H9 (cell line): ENCODE data around the gene CELF4. TPM values are rescaled to one million over a fixed set of nuclear protein-coding genes. Genes with fewer than 3 reads are reported as not detected.

Experiments used
- DNase-seq: peaks from one replicate; pipeline ENCODE4 v3.0.0-alpha.2; 2017
- H2AFZ ChIP-seq: one replicate; pipeline ENCODE4 v1.6.1; 2013; ENCODE audit warnings: mild to moderate bottlenecking, low read length, control low read depth, moderate library complexity
- H2AK5ac ChIP-seq: 2 replicates; pipeline ENCODE4 v1.6.1; 2013; ENCODE audit warnings: low read length, control low read depth, mixed read lengths; ENCODE audit not compliant: insufficient read length
- H2BK120ac ChIP-seq: one replicate; pipeline ENCODE4 v1.6.1; 2013; ENCODE audit warnings: low read depth, mild to moderate bottlenecking, low read length, control low read depth, inconsistent platforms; ENCODE audit not compliant: poor library complexity, severe bottlenecking
- H2BK12ac ChIP-seq: 2 replicates; pipeline ENCODE4 v1.6.1; 2013; ENCODE audit warnings: low read length, control low read depth, mixed read lengths, low read depth; ENCODE audit not compliant: insufficient read length
- H2BK15ac ChIP-seq: 2 replicates; pipeline ENCODE4 v1.6.1; 2013; ENCODE audit warnings: low read depth, low read length, control low read depth
- H2BK20ac ChIP-seq: one replicate; pipeline ENCODE4 v1.6.1; 2013; ENCODE audit warnings: low read depth, mild to moderate bottlenecking, low read length, control low read depth, inconsistent platforms; ENCODE audit not compliant: poor library complexity, severe bottlenecking
- H2BK5ac ChIP-seq: 2 replicates; pipeline ENCODE4 v1.6.1; 2013; ENCODE audit warnings: low read length, control low read depth, mixed read lengths; ENCODE audit not compliant: insufficient read length
- H3K14ac ChIP-seq: 2 replicates; pipeline ENCODE4 v1.6.1; 2013; ENCODE audit warnings: low read length, control low read depth; ENCODE audit not compliant: insufficient read depth
- H3K18ac ChIP-seq: 2 replicates; pipeline ENCODE4 v1.6.1; 2013; ENCODE audit warnings: low read depth, mild to moderate bottlenecking, mixed read lengths, low read length, control low read depth; ENCODE audit not compliant: insufficient read length
- H3K23ac ChIP-seq: 2 replicates; pipeline ENCODE4 v1.6.1; 2013; ENCODE audit warnings: low read length, control low read depth, mixed read lengths, low read depth; ENCODE audit not compliant: insufficient read length
- H3K23me2 ChIP-seq: 2 replicates; pipeline ENCODE4 v1.6.1; 2013; ENCODE audit warnings: low read depth, mild to moderate bottlenecking, mixed read lengths, low read length, control low read depth; ENCODE audit not compliant: insufficient read length, poor library complexity, severe bottlenecking
- H3K27ac ChIP-seq: 2 replicates; pipeline ENCODE4 v1.5.1; 2013; ENCODE audit warnings: low read length, control low read depth, mixed read lengths, low read depth; ENCODE audit not compliant: insufficient read length
- H3K27me3 ChIP-seq: 2 replicates; pipeline ENCODE4 v1.6.1; 2013; ENCODE audit warnings: low read length, control low read depth, inconsistent platforms; ENCODE audit not compliant: insufficient read depth
- H3K4ac ChIP-seq: 2 replicates; pipeline ENCODE4 v1.6.1; 2013; ENCODE audit warnings: low read depth, mild to moderate bottlenecking, control low read depth, inconsistent platforms, low read length, moderate library complexity
- H3K4me1 ChIP-seq: 2 replicates; pipeline ENCODE4 v1.6.1; 2013; ENCODE audit warnings: low read length, control low read depth, inconsistent platforms; ENCODE audit not compliant: insufficient read depth
- H3K4me2 ChIP-seq: 2 replicates; pipeline ENCODE4 v1.6.1; 2013; ENCODE audit warnings: low read length, control low read depth, mixed read lengths; ENCODE audit not compliant: insufficient read length, insufficient read depth
- H3K56ac ChIP-seq: 2 replicates; pipeline ENCODE4 v1.6.1; 2013; ENCODE audit warnings: low read depth, mild to moderate bottlenecking, mixed read lengths, low read length, control low read depth; ENCODE audit not compliant: insufficient read length
- H3K79me1 ChIP-seq: 2 replicates; pipeline ENCODE4 v1.6.1; 2013; ENCODE audit warnings: low read depth, mild to moderate bottlenecking, moderate library complexity, low read length, control low read depth, inconsistent platforms; ENCODE audit not compliant: insufficient read depth, poor library complexity, severe bottlenecking
- H3K79me2 ChIP-seq: 2 replicates; pipeline ENCODE4 v1.6.1; 2013; ENCODE audit warnings: low read length, control low read depth, inconsistent platforms; ENCODE audit not compliant: insufficient read depth
- H3K9ac ChIP-seq: 2 replicates; pipeline ENCODE4 v1.6.1; 2013; ENCODE audit warnings: low read length, control low read depth, mixed read lengths; ENCODE audit not compliant: insufficient read length; ENCODE audit errors: extremely low read depth
- H3K9me3 ChIP-seq: one replicate; pipeline ENCODE4 v1.6.1; 2013; ENCODE audit warnings: low read depth, low read length, inconsistent platforms; ENCODE audit not compliant: control insufficient read depth
- H3T11ph ChIP-seq: one replicate; pipeline ENCODE4 v1.6.1; 2013; ENCODE audit warnings: mild to moderate bottlenecking, low read length, control low read depth, inconsistent platforms
- H4K20me1 ChIP-seq: one replicate; pipeline ENCODE4 v1.6.1; 2013; ENCODE audit not compliant: control insufficient read depth, insufficient read length, insufficient read depth
- H4K5ac ChIP-seq: 2 replicates; pipeline ENCODE4 v1.6.1; 2013; ENCODE audit warnings: low read depth, mild to moderate bottlenecking, mixed read lengths, low read length, control low read depth; ENCODE audit not compliant: insufficient read length
- H4K8ac ChIP-seq: replicated peaks from 2 replicates; pipeline ENCODE4 v1.6.1; 2013; ENCODE audit warnings: low read length, control low read depth, mixed read lengths, low read depth; ENCODE audit not compliant: insufficient read length
- H4K91ac ChIP-seq: 2 replicates; pipeline ENCODE4 v1.6.1; 2013; ENCODE audit warnings: low read depth, mild to moderate bottlenecking, moderate library complexity, mixed read lengths, low read length, control low read depth; ENCODE audit not compliant: insufficient read length
- H3K27ac Mint-ChIP-seq, 3 experiments: 2 replicates in 2 of 3; 3 replicates in 1 of 3; pipeline ENCODE4 v1.8.0; 2020 to 2021; ENCODE audit warnings: mixed read lengths in 3 of 3, mild to moderate bottlenecking in 1 of 3, moderate library complexity in 1 of 3
- H3K27me3 Mint-ChIP-seq: 2 replicates; pipeline ENCODE4 v1.8.0; 2021; ENCODE audit warnings: low read depth, mild to moderate bottlenecking, moderate library complexity, mixed read lengths
- H3K36me3 Mint-ChIP-seq, 3 experiments: 2 replicates in 2 of 3; 3 replicates in 1 of 3; pipeline ENCODE4 v1.8.0; 2020 to 2021; ENCODE audit warnings: low read depth in 3 of 3, mixed read lengths in 3 of 3; ENCODE audit not compliant: insufficient read depth in 1 of 3
- H3K4me1 Mint-ChIP-seq, 2 experiments: 2 replicates each; pipeline ENCODE4 v1.8.0; 2020; ENCODE audit warnings: mixed read lengths in 2 of 2
- H3K4me3 Mint-ChIP-seq, 2 experiments: 2 replicates in 1 of 2; 3 replicates in 1 of 2; pipeline ENCODE4 v1.8.0; 2020 to 2021; ENCODE audit warnings: mild to moderate bottlenecking in 2 of 2, mixed read lengths in 2 of 2, moderate library complexity in 1 of 2
- H3K9me3 Mint-ChIP-seq, 2 experiments: 2 replicates in 1 of 2; 3 replicates in 1 of 2; pipeline ENCODE4 v1.8.0; 2020; ENCODE audit warnings: mild to moderate bottlenecking in 2 of 2, mixed read lengths in 2 of 2, moderate library complexity in 1 of 2
- CTCF ChIP-seq: fragments of 200-600 bp; sonication (generic); conservative IDR thresholded peaks from 3 replicates; pipeline ENCODE4 v1.8.0; 2021; ENCODE audit warnings: antibody characterized with exemption, mild to moderate bottlenecking
- WGBS: extraction: QIAGEN DNeasy Blood & Tissue Kit; methylation state at CpG from one replicate; pipeline ENCODE4 v1.1.7; 2013; ENCODE audit warnings: missing lambda C conversion rate, low lambda C conversion rate, mixed read lengths; ENCODE audit not compliant: insufficient read length; ENCODE audit errors: extremely low coverage; 5-methylcytosine and 5-hydroxymethylcytosine counted together
- total RNA-seq: library from RNA; stranded (reverse); gene quantifications from 2 replicates; pipeline ENCODE4 v1.2.1, GENCODE V29; 2021

Gene CELF4
- total RNA-seq, 1 experiment from 2014 or later, result 1.1 TPM

- peaks cover 5 to 10% of the 10 kb centered on the region in 2 experiments; a peak in 3 of 4 replicates for H3K4me1 Mint-ChIP-seq
- H3K14ac ChIP-seq, result no peak overlapping the region; the same call in 1 of the 2 replicates
- no peak overlapping the region for H3K4me3 Mint-ChIP-seq
- no peak overlapping the region for H3K18ac ChIP-seq
- H4K8ac ChIP-seq, result no peak overlapping the region
- no peaks in the 10 kb centered on the region for H3K9me3 ChIP-seq
- H2BK120ac ChIP-seq, result no peak overlapping the region
- no peak for TF ChIP-seq CTCF
- no peaks in the 10 kb centered on the region for H3K79me1 ChIP-seq
- H4K20me1 ChIP-seq, result no peaks in the 10 kb centered on the region
- no peak overlapping the region for H3K27ac ChIP-seq
- peaks cover 15% of the 10 kb centered on the region for H3K27me3 Mint-ChIP-seq
- no peak overlapping the region for H2AFZ ChIP-seq
- no peak for DNase-seq
- no peak overlapping the region for H2AK5ac ChIP-seq
- no peaks in the 10 kb centered on the region for H3K4me1 ChIP-seq
- H3K36me3 Mint-ChIP-seq, result no peaks in the 10 kb centered on the region
- H4K91ac ChIP-seq, result no peak overlapping the region
- no peaks in the 10 kb centered on the region for H3K27me3 ChIP-seq
- H2BK15ac ChIP-seq, result no peak overlapping the region
- no peak overlapping the region for H4K5ac ChIP-seq
- no peaks in the 10 kb centered on the region for H3K23me2 ChIP-seq
- H3K79me2 ChIP-seq, result no peaks in the 10 kb centered on the region
- no peak overlapping the region for H3T11ph ChIP-seq
- H3K9me3 Mint-ChIP-seq, result no peaks in the 10 kb centered on the region
- no peak overlapping the region for H3K56ac ChIP-seq
- no peak overlapping the region for H3K4me2 ChIP-seq
- H2BK20ac ChIP-seq, result no peak overlapping the region
- H2BK12ac ChIP-seq, result no peak overlapping the region
- H3K27ac Mint-ChIP-seq, result no peak overlapping the region
- H3K9ac ChIP-seq, result no peak overlapping the region
- no CpG with 5 or more reads among the region's 19 CpGs for WGBS
- no peak overlapping the region for H3K4ac ChIP-seq
- no peak overlapping the region for H3K23ac ChIP-seq
- H2BK5ac ChIP-seq, result no peak overlapping the region
Observed at GRCh38 chr18:37545461-37546271, 19.9 kb downstream of the CELF4 start.
